ENCODE data around the gene HHATL.

The HHATL gene

DNA sequence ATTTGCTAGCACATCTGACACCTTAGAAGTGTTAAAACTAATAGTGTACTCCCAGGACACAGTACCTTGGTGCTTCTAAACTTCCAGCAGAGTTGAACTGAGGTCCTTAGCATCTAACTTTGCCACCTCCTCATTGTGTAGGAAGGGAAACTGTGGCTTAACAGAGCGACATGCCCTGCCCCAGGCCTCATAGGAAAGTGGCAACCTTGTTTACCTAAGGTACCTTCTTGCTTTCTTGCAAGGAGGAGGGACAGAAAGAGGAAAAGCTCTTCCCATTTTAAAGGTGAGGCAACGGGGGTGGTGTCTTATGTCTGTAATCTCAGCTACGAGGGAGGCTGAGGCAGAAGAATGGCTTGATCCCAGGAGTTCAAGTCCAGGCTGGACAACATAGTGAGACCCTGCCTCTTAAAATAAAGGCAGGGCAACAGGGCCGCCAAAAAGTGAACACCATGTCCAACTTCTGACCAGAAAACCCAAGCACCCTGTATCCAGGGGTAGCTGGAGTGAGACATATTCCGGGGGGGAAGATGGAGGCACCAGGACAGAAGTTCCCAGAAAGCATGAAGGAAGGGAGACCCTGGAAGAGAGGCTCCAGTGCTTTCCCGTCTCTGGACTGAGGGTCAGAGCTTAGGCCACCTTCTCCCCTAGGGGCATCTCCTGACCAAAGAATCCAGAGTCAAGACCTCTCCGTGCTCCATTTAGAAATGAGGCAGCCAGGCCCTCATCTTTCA lies 17.8 kb downstream of the HHATL start:
- DNase-seq (ENCODE audit: low read depth), result no peak

DNA sequence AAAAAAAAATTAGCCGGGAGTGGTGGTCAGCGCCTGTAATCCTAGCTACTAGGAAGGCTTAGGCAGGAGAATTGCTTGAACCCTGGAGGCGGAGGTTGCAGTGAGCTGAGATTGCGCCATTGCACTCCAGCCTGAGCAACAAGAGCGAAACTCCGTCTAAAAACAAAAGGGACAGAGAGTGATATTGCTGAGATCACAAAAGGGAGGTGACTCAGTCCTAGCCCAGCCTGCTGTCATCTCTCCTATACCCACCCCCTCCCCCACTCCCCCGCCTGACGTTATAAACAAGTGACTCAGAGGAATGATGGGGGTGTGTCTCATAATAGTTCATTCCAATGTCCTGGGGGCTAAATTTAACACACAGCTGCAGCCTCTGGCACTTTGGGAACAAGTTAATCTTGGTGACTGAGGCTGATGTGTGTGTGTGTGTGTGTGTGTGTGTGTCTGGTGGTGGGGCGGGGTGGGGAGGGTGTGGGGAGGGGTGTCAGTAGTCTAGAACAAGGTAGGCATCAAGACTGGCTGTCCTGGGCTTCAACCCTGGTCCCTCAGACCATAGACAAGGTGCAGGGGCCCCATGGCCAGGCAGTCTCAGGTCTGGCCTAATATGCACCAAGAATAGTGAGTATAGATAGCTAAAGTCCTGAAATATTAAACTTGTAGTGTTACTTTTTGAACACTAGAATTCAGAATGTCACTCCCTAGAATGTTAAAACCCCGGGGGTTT lies 18.6 kb downstream of the HHATL start:
- DNase-seq (ENCODE audit: low read depth), result peak; percentile 64

- DNase-seq (ENCODE audit: low read depth), result no peak
Observed at GRCh38 chr3:42682301-42683070, 20.1 kb downstream of the HHATL start.

GRCh38 chr3:42681361-42682038 lies 21.1 kb downstream of the HHATL start:
- DNase-seq (ENCODE audit: low read depth), result no peak

DNA sequence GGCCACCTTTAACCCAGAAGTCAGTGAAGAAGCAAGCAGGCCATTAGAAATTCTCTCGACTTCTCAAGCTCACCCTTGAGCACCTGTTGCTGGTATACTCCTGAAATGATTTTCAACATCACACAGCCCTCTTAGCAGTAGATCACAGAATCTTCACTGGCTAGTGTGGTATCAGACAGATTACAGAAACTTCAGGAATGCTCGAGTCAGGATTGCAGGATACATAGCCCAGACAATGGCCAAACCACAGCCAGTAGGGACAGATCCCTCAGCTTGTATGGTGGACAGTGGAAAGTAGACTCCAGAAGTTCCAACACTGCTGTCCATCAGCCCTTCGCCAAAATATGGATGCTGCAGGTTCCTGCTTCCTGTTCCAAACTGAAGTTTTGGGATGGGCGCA lies 21.8 kb downstream of the HHATL start:
- DNase-seq (ENCODE audit: low read depth), result no peak

DNA sequence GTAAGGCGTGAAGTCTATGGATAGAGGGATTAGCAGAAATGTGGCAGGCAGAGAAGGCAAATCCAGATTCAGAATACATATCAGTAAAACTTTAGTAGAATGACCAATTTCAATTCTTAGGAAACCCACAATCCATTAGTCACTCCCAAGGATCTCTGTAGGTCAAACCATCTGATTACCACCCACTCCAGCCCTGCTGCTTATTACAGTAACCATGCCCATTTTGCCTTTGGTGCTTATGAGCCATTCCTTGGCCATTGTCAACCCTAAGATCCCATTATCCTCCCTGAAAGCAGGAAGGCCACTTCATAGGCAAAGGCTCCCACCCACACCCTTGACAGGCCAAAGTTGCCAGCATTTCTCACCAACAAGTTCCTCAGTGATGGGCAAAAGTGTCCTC lies 22.3 kb downstream of the HHATL start:
- DNase-seq (ENCODE audit: low read depth), result peak; percentile 33

DNA sequence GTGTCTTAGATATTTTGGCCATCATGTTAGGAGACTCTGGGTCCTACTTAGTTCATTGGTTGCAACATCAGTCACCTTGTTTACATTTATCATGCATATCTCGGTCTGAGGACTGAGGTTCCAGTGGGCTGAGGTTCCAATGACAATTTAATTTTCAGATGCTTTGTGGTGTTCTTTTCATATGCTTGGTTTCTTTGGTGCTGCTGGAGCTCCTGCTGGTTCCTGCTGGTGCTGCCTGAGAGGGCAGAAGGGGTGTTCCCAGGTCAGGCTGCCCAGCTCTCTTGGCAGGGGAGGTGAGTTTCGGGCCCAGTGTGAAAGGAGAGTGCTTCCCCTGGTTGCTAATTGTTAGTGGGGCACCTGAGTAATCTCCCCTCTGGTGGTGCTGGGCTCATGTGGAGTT lies 24.2 kb downstream of the HHATL start:
- no peak for DNase-seq (ENCODE audit: low read depth)

- no peak for DNase-seq (ENCODE audit: low read depth)
Observed at GRCh38 chr3:42675909-42676308, 26.7 kb downstream of the HHATL start.

DNA sequence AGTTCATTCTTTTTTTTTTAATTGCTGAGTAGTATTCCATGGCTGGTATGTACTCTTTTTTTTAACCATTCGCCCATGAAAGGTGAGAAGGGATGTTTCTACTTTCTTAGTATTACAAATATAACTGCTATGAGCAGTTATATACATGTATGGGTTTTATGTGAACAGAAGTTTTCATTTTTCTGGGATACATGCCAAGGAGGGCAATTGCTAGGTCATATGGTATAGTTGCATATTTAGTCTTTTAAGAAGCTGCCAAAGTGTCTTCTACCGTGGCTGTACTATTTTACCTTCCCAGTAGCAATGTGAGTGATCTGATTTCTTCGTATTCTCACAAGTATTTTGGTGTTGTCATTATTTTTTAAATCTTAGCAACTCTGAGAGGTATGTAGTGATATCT lies 28.5 kb downstream of the HHATL start:
- no peak for DNase-seq (ENCODE audit: low read depth)

DNA sequence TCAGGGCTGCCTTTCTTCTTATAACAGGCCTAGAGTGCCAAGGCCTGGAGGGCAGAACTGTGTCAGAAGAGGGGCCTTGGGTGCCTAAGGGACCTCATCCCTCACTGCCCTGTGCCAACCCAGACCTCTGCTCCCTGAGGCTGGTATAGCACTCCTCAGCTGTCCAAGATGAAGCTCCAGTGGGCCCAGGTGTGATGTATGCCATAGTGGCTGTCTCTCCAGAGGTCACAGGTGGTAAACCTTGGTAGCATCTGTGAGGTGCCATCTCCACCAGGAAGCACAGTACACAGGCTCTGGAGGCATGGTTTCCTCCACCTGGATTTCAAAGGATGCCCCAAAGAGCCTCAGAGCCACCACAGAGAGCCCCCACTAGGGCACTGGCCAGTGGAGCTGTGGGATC lies 29.5 kb downstream of the HHATL start:
- no peak for DNase-seq (ENCODE audit: low read depth)

- no peak for DNase-seq (ENCODE audit: low read depth)
Observed at GRCh38 chr3:42672515-42672914, 30.1 kb downstream of the HHATL start.

DNA sequence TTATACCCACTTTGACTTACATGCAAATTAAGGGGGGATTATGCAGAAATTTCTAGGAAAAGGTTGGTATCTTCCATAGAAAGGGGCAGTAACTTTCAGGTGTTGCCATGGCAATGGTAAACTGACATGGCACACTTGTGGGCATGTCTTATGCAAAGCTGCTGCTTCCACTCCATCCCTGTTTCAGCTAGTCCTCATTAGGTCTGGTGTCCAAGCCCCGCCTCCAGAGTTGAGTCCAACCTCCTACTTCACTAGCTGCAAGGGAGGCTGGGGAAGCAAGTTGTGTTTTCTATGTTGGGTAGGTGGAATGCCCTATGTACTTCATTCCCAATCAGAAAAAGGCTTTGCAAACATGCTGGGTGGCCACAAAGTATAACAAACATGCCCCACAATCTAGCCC lies 31.9 kb downstream of the HHATL start:
- no peak for DNase-seq (ENCODE audit: low read depth)

DNA sequence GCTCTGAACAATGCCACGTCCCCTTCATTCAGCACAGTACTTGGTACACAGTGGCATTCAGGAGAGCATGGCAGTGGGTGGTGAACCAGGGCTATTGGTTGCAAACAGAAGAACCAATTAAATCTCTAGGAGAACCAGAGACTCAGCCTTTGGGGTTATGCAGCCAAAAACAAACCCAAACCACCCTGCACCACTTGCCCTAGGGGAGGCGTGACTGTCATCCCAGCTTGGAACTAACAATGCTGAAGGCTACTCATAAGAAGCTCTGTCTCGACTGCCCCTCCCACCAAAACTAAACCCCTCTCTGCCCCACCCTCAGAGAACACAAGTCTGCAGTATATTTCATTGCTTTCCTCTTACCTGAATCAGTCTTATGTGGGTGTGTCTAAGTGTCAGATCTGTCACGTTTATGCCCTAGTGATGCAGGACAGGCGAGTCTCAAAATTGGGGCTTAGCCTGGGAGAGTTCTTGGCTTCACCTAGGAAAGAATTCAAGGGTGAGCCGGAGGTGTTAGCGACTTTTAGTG lies 32.5 kb downstream of the HHATL start:
- no peak for DNase-seq (ENCODE audit: low read depth)

- no peak for DNase-seq (ENCODE audit: low read depth)
Observed at GRCh38 chr3:42668793-42669217, 33.8 kb downstream of the HHATL start.

- no peak for DNase-seq (ENCODE audit: low read depth)
Observed at GRCh38 chr3:42668413-42668760, 34.2 kb downstream of the HHATL start.

GRCh38 chr3:42667523-42668412 lies 34.8 kb downstream of the HHATL start:
- no peak for DNase-seq (ENCODE audit: low read depth)

GRCh38 chr3:42667096-42667522 lies 35.5 kb downstream of the HHATL start:
- DNase-seq (ENCODE audit: low read depth), result no peak

GRCh38 chr3:42666577-42666998 lies 36.0 kb downstream of the HHATL start:
- no peak for DNase-seq (ENCODE audit: low read depth)

GRCh38 chr3:42666022-42666421 lies 36.6 kb downstream of the HHATL start:
- no peak for DNase-seq (ENCODE audit: low read depth)

- DNase-seq (ENCODE audit: low read depth), result no peak
Observed at GRCh38 chr3:42665050-42665878, 37.3 kb downstream of the HHATL start.

All from HS-5 (cell line).